NT2/D1 (cell line): ENCODE results near the gene METTL21A.

Experiments
- SUZ12 ChIP-seq: IDR thresholded peaks from 2 replicates; pipeline ENCODE4 v1.6.1; 2011; ENCODE audit not compliant: insufficient read length, insufficient read depth; ENCODE audit errors: extremely low read depth
- YY1 ChIP-seq: IDR thresholded peaks from 2 replicates; pipeline ENCODE4 v1.6.1; 2011; ENCODE audit not compliant: insufficient read length, insufficient read depth

- no peak for TF ChIP-seq YY1
- TF ChIP-seq SUZ12, result no peak
These were observed 21.7 kb downstream of the METTL21A start for GRCh38 chr2:207603486-207603885.
